Liver (tissue), 3 donors: ENCODE measurements around the gene KRT33B.

Experiments used
- GABPA ChIP-seq, 2 donors: IDR thresholded peaks in 1 of 2; conservative IDR thresholded peaks in 1 of 2; 2 replicates each; pipeline ENCODE4 v1.6.1; 2016; ENCODE audit warnings: antibody characterized with exemption in 2 of 2, mild to moderate bottlenecking in 1 of 2, moderate library complexity in 1 of 2
- JUND ChIP-seq, 2 donors: IDR thresholded peaks; 2 replicates each; pipeline ENCODE4 v1.6.1; 2016; ENCODE audit warnings: antibody characterized with exemption in 2 of 2
- RXRA ChIP-seq, 2 donors: IDR thresholded peaks; 2 replicates each; pipeline ENCODE4 v1.6.1; 2017 to 2018; ENCODE audit warnings: antibody characterized with exemption in 2 of 2, mild to moderate bottlenecking in 1 of 2
- TF ChIP-seq, protein P1 (sequence below): fragments of 150-350 bp; IDR thresholded peaks from 2 replicates; pipeline ENCODE4 v1.5.1; 2017; ENCODE audit warnings: improper control_type of control experiment, low read depth, low read length; ENCODE audit not compliant: missing input control
- donor health status: healthy.
- donor health status: healthy.

DNA sequence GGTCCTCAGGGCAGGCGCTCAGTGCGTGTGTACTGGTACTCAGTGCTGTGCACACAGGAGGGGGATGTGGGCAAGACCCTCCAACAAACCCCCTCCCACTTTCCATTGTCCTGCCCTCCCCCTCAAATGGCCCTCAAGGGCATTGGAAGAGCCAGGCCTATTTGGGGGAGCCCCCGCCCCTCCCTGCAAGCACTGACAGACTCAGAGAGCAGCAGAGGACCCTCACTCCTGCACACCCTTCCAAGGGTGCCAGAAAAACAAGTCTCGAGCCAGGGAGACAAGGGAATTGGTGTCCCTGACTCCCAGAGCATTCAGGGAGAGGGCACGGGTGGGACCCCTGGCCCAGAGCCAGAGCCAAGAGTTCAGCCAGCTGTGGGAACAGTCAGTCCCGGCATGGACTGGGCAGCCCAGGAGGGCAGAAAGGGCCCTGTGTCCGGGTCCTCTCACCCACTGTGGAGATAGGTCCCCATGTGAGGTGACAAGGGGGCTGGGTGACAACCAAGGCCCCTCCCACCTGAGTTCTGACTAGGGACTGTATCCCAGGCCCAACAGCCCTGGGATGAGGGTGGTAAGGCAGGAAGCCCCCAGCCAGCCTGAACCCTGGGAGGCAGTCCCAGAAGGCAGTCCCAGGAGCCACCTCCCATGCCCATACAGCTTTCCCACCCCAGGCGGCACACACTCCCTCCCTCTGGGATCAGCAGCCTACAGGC lies 42.0 kb downstream of the KRT33B start:
- TF ChIP-seq RXRA (IDR thresholded peaks at IDR 0.05) (no peak), GABPA (IDR thresholded peaks at IDR 0.05 in 1 of 2, conservative IDR thresholded peaks at IDR 0.05 in 1 of 2) (no peak), JUND (IDR thresholded peaks at IDR 0.05) (no peak)
- TF ChIP-seq, protein P1, sequence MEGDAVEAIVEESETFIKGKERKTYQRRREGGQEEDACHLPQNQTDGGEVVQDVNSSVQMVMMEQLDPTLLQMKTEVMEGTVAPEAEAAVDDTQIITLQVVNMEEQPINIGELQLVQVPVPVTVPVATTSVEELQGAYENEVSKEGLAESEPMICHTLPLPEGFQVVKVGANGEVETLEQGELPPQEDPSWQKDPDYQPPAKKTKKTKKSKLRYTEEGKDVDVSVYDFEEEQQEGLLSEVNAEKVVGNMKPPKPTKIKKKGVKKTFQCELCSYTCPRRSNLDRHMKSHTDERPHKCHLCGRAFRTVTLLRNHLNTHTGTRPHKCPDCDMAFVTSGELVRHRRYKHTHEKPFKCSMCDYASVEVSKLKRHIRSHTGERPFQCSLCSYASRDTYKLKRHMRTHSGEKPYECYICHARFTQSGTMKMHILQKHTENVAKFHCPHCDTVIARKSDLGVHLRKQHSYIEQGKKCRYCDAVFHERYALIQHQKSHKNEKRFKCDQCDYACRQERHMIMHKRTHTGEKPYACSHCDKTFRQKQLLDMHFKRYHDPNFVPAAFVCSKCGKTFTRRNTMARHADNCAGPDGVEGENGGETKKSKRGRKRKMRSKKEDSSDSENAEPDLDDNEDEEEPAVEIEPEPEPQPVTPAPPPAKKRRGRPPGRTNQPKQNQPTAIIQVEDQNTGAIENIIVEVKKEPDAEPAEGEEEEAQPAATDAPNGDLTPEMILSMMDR = no peak
